MG63 (cell line): ENCODE measurements around the gene L3MBTL2. TPM values are rescaled to one million over a fixed set of nuclear protein-coding genes. Genes with fewer than 3 reads are reported as not detected.

Experiments
- total RNA-seq: library from RNA; depleted of rRNA; stranded (reverse); fragments of >200 nt; shearing (Covaris generic); gene quantifications from 2 replicates; pipeline ENCODE4 v1.2.3, GENCODE V29; 2014; ENCODE audit warnings: low replicate concordance; rRNA removed

Gene L3MBTL2
- total RNA-seq, 1 experiment from 2014 or later: 30.3 TPM

Other genes with a start within 250 kb of the L3MBTL2 start
- gene EP300, start 112.7 kb upstream of the L3MBTL2 start, total RNA-seq: 10.9 and 11.0 TPM in 2 replicates
- gene CHADL, start 35.6 kb downstream of the L3MBTL2 start, total RNA-seq: not detected in 2 replicates
- gene RANGAP1, start 80.9 kb downstream of the L3MBTL2 start, total RNA-seq: 159 and 226 TPM in 2 replicates
- gene ZC3H7B, start 96.2 kb downstream of the L3MBTL2 start, total RNA-seq: 32.2 and 43.0 TPM in 2 replicates
- 6.1 and 6.4 TPM in 2 replicates for gene TEF, start 176.6 kb downstream of the L3MBTL2 start, total RNA-seq
- gene TOB2, start 241.5 kb downstream of the L3MBTL2 start, total RNA-seq: 26.2 and 36.0 TPM in 2 replicates